HTERT RPE-1 (cell line): ENCODE results near the gene NDUFA6.
"Not testable (repeated sequence)": the region's sequence is repeated elsewhere in the genome, so short reads cannot be mapped to it uniquely, and the experiment has no call there.

Experiments used
- in situ Hi-C: fragments of 300-500 bp; cut with MboI; formaldehyde crosslinking; loops from 4 replicates; pipeline ENCODE4 v1.14.3; 2020; ENCODE audit warnings: low sequenced_read_pairs

NDUFA6 gene

GRCh38 chr22:42072606-42073330 is 17.8 kb downstream of the NDUFA6 start:
- in situ Hi-C loops, result no loop called here

- in situ Hi-C loops, result not testable (repeated sequence)
These were observed 19.1 kb downstream of the NDUFA6 start for GRCh38 chr22:42071508-42071907.

DNA sequence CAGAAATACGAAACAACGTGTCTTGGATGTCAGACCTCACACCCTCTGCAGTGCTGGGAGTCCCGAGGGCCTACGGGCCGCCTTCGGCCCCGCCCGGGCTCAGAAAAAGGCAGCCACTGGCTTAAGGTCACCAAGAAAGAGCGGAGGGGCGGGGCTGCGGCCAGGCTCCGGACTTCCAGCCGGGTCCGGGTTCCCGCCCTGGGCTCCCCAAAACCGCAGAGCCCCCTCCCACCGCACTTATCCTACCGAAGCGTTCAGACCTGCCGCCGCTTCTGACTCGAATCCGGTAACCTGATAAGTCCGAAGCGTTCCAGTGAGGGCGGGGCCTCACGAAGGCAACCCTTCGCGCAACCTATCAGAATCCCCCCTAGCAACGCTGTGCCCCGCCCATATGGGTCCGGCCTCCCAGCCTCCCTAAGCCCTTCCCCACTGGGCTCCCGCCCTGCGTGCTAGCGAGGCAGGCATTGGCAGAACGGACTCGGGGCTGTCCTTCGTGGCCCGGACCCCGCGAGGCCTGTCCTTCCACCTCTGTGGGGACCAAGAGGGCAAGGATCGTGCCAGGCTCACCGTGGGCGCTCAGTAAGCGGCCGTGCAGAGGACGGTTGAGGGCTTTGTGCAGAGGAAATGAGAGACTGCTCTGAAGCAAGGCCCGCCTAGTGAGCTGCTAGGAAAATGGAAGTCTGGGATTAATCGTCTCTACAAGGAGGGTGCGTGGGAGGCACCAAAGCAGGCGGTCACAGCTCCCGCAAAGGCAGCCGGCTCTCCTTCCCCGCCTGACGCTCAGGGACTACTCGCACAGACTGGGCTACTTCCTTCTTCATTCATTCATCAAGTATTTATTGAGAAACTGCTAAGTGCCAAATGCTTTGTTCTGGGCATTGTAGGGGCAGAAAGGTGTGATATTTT is 19.8 kb downstream of the NDUFA6 start, which contains the start of gene NAGA:
Gene NAGA (minus strand): TSS at position 296 of the 906 bp plus-strand sequence. CDS start 515 bp downstream, outside the sequence.
- in situ Hi-C loops, result no loop called here

GRCh38 chr22:42069801-42070516 is 20.6 kb downstream of the NDUFA6 start:
- in situ Hi-C loops, result no loop called here

DNA sequence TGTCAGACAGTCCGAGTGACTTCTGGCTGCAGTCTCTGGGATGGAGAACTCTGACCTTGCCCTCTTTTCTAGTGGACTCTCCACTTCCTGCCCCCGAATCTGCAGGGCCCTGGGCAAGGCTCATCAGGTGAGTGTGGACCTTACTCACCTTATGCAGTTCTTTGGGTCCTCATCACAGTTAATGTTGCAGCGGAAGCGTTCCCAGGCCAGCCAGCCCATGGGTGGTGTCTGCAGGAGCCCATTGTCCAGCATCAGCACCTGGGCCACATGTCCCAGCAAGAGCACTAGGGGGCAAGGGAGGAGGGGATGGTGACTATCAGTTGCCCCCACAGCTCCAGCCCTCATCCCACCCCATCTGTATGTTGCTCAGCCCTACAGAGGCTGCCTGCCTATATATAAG is 22.3 kb downstream of the NDUFA6 start:
- in situ Hi-C loops, result no loop called here

- in situ Hi-C loops, result no loop called here
These were observed 22.8 kb downstream of the NDUFA6 start for GRCh38 chr22:42067671-42068251.

- in situ Hi-C loops, result no loop called here
These were observed 23.6 kb downstream of the NDUFA6 start for GRCh38 chr22:42066937-42067336.

GRCh38 chr22:42066126-42066761 is 24.3 kb downstream of the NDUFA6 start:
- in situ Hi-C loops, result no loop called here

DNA sequence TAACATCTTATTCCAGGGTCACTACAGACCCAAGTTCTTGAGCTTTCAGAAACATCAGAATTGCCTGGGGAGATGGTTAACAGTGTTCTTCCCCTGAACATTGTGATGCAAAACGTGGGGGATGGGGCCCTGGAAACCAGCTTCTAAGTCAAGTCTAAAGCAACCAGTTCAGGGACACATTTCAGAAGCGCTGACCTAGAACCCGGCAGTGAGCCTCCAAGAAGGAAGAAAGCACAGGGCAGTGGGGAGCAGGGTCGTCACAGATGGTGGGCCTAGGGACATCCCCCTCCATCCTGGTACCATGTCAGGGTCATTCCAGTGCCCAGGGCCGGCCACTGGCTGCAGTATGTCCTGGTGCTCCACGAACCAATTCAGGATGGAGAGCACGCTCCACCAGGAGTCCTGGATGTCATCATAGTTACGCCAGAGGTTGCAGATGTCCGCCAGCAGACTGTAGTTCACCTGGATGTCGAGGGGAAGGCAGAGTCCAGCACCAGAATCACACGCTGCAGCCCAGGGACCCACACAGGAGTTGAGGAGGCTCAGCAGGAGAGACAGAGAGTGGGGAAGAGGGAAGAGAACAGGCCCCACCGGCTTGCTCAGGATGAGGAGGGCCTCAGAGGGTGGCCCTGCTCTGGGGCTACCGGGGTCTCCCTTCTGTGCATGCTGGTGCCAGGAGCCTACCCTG is 25.0 kb downstream of the NDUFA6 start:
- in situ Hi-C loops, result no loop called here

DNA sequence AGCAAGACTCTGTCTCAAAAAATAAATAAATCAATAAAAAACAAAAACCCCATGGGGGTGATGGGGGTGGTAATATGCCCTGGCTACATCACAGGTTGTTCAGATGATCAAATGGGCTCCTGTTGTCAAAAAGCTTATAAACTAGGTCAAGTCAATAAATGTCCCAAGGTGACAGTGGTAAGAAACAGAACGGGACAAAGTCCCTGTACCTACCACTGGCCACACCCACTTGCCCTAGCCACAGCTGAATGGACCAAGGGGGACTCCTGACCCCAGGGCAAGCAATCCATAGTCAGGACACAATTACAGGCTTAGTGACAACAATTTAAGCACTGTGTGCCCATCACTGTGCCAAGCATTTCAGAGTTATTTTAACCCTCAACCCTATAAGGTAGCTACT is 25.9 kb downstream of the NDUFA6 start:
- in situ Hi-C loops, result no loop called here

DNA sequence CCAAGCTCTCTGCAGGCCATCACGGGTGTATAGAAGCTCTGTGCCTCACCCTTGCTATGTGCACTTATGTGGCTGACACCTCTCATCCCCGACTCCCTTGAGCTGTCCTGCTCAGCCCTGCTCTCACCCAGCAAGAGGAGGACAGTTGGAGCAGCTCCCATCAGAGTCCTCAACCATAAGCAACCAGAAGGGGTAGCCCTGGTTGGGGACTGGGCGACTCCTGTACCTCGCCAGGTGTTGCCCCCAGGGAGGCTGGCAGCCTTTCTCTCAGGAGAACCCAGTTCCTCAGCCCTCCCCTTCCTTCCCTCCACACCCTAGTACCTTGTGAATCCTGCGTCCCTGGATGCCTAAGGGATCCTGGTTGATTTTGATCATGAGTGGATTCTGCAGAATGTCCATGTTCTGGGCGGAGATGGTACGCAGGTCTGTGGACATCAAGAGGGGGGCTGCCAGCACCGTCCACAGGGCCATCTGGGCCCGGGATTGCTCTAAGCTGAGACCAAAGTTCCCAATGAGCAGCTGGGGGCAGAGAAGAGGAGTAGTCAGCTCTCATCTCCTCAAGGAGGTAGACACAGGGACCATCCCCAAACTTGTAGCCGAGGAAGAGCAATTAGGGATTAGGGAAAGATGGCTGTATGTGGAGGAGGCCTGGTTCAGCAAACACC is 27.9 kb downstream of the NDUFA6 start:
- in situ Hi-C loops, result no loop called here

DNA sequence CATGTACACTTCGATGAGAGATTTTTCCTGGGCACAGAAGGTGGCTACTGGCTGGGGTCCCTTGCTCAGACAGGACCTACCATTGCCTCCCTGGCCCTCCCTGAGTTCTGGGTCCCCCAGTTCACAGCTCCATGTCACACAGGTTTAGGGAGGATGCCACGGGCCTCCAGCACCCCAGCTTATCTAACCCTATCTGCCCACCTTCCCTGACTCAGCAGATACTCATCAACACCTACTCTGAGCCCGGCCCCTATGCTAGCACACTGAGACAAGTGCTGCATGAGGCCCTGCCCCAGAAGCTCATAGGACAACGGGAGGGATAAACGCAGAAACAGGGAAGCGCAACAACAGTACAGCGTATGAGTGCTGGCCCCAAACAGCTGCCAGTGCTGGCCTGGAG is 29.5 kb downstream of the NDUFA6 start:
- in situ Hi-C loops, result no loop called here

- in situ Hi-C loops, result no loop called here
These were observed 30.1 kb downstream of the NDUFA6 start for GRCh38 chr22:42060489-42060888.

DNA sequence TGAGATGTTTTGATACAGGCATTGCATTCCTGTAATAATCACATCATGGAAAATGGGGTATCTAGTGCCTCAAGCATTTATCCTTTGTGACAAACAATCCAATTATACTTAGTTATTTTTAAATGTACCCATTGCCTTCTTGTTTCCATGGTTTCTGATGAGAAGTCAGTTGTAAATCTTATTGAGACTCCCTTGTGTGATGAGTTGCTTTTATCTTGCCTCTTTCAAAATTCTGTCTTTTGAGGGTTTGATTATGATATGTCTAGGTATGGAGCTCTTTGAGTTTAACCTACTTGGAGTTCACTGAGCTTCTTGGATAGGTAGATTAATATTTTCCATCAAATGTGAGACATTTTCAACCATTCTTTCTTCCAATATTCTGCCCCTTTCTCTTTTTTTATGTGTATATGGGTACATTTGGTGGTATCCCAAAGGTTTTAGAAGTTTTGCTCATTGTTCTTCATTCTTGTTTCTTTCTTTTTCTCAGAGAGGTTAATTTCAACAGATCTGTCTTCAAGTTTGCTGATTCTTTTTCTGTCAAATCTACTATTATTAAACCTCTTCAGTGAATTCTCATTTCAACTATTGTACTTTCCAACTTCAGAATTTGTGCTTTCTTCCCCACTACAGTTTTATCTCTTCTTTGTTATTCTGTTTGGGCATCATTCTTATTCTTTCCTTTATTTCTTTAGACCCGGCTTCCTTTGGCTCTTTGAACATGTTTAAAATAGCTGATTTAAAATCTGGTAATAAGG is 33.6 kb downstream of the NDUFA6 start:
- in situ Hi-C loops, result no loop called here

- in situ Hi-C loops, result no loop called here
These were observed 37.8 kb downstream of the NDUFA6 start for GRCh38 chr22:42052765-42053164.

DNA sequence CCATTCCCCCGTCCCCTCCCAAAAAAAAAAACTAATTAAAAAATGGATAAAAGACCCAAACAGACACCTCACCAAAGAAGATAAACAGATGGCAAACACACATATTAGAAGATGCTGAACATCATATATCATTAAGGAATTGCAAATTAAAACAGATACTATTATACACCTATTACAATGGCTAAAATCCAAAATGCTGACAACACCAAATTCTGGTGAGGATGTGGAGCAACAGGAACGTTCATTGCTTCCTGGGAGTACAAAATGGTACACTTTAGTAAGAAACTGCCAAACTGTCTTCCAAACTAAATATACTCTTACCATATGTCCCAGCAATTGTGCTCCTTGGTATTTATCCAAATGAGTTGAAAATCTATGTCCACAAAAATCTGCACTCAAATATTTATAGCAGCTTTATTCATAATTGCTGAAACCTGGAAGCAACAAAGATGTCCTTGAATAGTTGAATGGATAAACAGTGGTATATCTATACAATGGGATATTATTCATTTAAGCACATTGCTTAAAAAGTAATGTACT is 39.9 kb downstream of the NDUFA6 start:
- in situ Hi-C loops, result no loop called here

DNA sequence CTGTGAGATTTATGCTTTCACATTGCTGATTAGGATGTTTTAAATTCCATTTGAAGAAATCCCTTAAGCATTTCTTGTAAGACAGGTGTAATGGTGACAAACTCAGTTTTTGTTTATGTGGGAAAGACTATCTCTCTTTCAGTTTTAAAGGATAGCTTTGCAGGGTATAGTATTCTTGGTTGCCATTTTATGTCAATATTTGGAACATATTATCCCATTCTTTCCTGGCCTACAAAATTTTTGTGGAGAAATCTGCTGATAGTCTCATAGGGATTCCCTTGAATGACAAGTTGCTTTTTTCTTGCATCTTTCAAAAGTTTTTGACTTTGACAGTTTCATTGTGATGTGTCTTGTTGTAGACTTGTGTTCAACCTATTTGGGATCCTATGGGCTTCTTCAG is 48.8 kb downstream of the NDUFA6 start:
- in situ Hi-C loops, result no loop called here

DNA sequence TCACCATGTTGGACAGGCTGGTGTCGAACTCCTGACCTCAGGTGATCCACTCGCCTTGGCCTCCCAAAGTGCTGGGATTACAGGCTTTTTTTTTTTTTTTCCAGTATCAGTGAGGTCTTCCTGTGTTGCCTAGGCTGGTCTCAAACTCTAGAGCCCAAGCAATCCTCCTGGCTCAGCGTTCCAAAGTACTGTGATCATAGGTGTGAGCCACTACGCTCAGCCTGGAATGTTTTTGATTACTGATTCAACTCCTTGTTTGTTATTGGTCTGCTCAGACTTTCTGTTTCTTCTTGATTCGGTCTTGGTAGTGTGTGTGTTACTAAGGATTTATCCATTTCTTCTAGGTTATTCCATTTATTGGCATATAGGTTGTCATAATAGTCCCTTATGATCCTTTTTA is 51.3 kb downstream of the NDUFA6 start:
- in situ Hi-C loops, result no loop called here
